ENCODE data around the gene DDX46. TPM values are rescaled to one million over a fixed set of nuclear protein-coding genes. Genes with fewer than 3 reads are reported as not detected.

DDX46 gene
- total and polyA plus RNA-seq, 3 donors from 2014 or later = 22.4 to 59.5 (median 53.0) TPM

DNA sequence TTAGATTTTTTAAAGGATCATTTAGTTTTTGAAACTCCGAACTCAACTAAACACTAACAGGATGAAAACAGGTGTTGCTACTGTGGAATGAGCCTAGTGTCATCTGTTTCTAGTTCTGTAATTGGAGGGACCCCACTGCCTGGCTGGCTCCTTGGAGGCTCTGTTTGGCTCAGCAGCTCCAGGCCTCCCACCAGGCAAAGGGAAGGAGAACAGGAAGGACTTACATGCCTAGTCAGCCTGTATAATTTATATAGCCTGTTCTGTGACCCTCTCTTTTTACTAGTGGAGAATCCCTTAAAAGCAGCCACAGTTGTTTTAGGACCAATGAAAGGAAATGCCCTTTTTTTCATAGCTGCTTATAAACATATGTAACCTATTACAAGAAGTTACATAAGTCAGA lies 66.1 kb downstream of the DDX46 start:
- H3K36me3 ChIP-seq (ENCODE audit: low read depth, missing control alignments) = no peaks in the 10 kb centered on the region
- no peaks in the 10 kb centered on the region for H3K27me3 ChIP-seq
- intact Hi-C loops (cut with DNase I; ENCODE audit: low total_unique reads) = no loop called here
- H3K9me3 ChIP-seq = no peaks in the 10 kb centered on the region
- 96 to 98% methylated on average over 1 of the region's 1 CpG for WGBS, 2 donors
- H3K4me3 ChIP-seq = no peak overlapping the region
- no peak for TF ChIP-seq POLR2A (IDR thresholded peaks at IDR 0.05)
- TF ChIP-seq, protein P1, sequence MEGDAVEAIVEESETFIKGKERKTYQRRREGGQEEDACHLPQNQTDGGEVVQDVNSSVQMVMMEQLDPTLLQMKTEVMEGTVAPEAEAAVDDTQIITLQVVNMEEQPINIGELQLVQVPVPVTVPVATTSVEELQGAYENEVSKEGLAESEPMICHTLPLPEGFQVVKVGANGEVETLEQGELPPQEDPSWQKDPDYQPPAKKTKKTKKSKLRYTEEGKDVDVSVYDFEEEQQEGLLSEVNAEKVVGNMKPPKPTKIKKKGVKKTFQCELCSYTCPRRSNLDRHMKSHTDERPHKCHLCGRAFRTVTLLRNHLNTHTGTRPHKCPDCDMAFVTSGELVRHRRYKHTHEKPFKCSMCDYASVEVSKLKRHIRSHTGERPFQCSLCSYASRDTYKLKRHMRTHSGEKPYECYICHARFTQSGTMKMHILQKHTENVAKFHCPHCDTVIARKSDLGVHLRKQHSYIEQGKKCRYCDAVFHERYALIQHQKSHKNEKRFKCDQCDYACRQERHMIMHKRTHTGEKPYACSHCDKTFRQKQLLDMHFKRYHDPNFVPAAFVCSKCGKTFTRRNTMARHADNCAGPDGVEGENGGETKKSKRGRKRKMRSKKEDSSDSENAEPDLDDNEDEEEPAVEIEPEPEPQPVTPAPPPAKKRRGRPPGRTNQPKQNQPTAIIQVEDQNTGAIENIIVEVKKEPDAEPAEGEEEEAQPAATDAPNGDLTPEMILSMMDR (IDR thresholded peaks at IDR 0.05) = no peak
- DNase-seq = no peak
- no peaks in the 10 kb centered on the region for H3K4me1 ChIP-seq
- no peak overlapping the region for H3K27ac ChIP-seq

GRCh38 chr5:134825212-134825611 lies 66.6 kb downstream of the DDX46 start:
- no peaks in the 10 kb centered on the region for H3K27me3 ChIP-seq
- no peaks in the 10 kb centered on the region for H3K4me1 ChIP-seq
- WGBS, 2 donors = 89 to 93% methylated on average over 7 of the region's 7 CpGs
- no peak for DNase-seq
- intact Hi-C loops (cut with DNase I; ENCODE audit: low total_unique reads) = no loop called here
- TF ChIP-seq POLR2A (IDR thresholded peaks at IDR 0.05) = no peak
- TF ChIP-seq, protein P1 (IDR thresholded peaks at IDR 0.05) = no peak
- no peaks in the 10 kb centered on the region for H3K9me3 ChIP-seq
- H3K4me3 ChIP-seq = no peak overlapping the region
- no peaks in the 10 kb centered on the region for H3K36me3 ChIP-seq (ENCODE audit: low read depth, missing control alignments)
- H3K27ac ChIP-seq = no peak overlapping the region

GRCh38 chr5:134833340-134834032 lies 74.9 kb downstream of the DDX46 start:
- Histone ChIP-seq H3K4me3 (no peak overlapping the region), H3K27me3 (no peaks in the 10 kb centered on the region), H3K9me3 (no peaks in the 10 kb centered on the region), H3K27ac (no peak overlapping the region), H3K36me3 (ENCODE audit: low read depth, missing control alignments) (no peaks in the 10 kb centered on the region), H3K4me1 (peaks cover 22% of the 10 kb centered on the region)
- DNase-seq = no peak
- no peak for TF ChIP-seq POLR2A (IDR thresholded peaks at IDR 0.05)
- TF ChIP-seq, protein P1 (IDR thresholded peaks at IDR 0.05) = no peak
- 66 to 77% methylated on average over 3 of the region's 3 CpGs for WGBS, 2 donors
- intact Hi-C loops (cut with DNase I; ENCODE audit: low total_unique reads) = no loop called here

GRCh38 chr5:134835623-134836022 lies 77.0 kb downstream of the DDX46 start:
- DNase-seq = no peak
- no peaks in the 10 kb centered on the region for H3K9me3 ChIP-seq
- no peak overlapping the region for H3K4me3 ChIP-seq
- H3K4me1 ChIP-seq = peaks cover 23% of the 10 kb centered on the region
- H3K36me3 ChIP-seq (ENCODE audit: low read depth, missing control alignments) = no peaks in the 10 kb centered on the region
- no peak overlapping the region for H3K27ac ChIP-seq
- H3K27me3 ChIP-seq = no peaks in the 10 kb centered on the region
- intact Hi-C loops (cut with DNase I; ENCODE audit: low total_unique reads) = no loop called here
- WGBS, 2 donors = 96 to 97% methylated on average over 2 of the region's 2 CpGs
- no peak for TF ChIP-seq POLR2A (IDR thresholded peaks at IDR 0.05)
- TF ChIP-seq, protein P1 (IDR thresholded peaks at IDR 0.05) = no peak

Measured in testis (tissue), 3 donors.